HG03139 (cell line): Measurements from ENCODE around the gene CTAG1B.
"Not testable (repeated sequence)": the region's sequence is repeated elsewhere in the genome, so short reads cannot be mapped to it uniquely, and the experiment has no call there.

Source experiments
- ATAC-seq: cut with Tn5 transposase; IDR thresholded peaks from one replicate; pipeline ENCODE4 v1.9.1; 2021; ENCODE audit not compliant: unreplicated experiment

The CTAG1B gene

DNA sequence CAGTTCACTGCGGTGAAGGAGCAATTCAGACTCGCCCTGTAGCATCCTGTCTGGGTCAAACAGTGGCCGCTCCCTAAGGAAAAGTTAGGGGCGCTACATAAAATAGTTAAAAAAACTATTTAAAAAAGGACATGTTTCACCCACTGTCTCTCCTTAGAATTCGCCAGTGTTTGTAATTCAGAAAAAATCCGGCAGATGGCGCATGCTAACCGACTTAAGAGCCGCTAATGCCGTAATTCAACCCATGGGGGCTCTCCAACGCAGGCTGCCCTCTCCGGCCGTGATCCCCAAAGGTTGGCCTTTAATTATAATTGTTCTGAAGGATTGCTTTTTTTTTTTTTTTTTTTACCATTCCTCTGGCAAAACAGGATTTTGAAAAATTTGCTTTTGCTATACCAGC lies 28.7 kb downstream of the CTAG1B start:
- ATAC-seq: not testable (repeated sequence)

GRCh38 chrX:154584585-154585183 lies 34.4 kb downstream of the CTAG1B start, which contains the start of gene CTAG1A:
CTAG1A (plus strand) TSS chrX:154585133; CDS start chrX:154585207, 74 bp downstream.
- ATAC-seq: not testable (repeated sequence)

- ATAC-seq: not testable (repeated sequence)
Measured at GRCh38 chrX:154582994-154583393, 36.1 kb downstream of the CTAG1B start.

GRCh38 chrX:154575076-154575475 lies 44.0 kb downstream of the CTAG1B start:
- not testable (repeated sequence) for ATAC-seq

GRCh38 chrX:154573061-154573460 lies 46.0 kb downstream of the CTAG1B start:
- not testable (repeated sequence) for ATAC-seq

DNA sequence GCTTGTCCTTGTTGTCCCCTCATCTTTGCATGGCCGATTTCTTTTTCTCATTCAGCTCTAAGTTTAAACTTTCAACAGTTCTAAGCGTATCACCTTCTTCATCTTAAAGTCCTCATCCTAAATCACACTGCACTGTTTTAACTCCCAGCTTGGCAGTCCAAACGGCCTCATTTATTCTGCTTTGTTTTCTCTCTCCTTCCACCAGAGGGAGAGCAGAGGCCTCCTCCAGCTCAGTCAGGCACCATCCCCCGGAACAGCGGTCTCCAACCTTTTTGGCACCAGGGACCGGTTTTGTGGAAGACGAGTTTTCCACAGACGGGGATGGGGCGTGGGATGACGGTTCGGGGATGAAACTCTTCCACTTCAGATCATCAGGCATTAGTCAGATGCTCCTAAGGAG lies 48.7 kb downstream of the CTAG1B start:
- ATAC-seq: not testable (repeated sequence)
